LNCAP (cell line): ENCODE data around the gene STK4.

Experiments
- TF ChIP-seq, protein P1 (sequence below): fragments of 450-650 bp; IDR thresholded peaks from 2 replicates; pipeline ENCODE4 v1.5.1; 2017; ENCODE audit warnings: mild to moderate bottlenecking

Gene STK4

DNA sequence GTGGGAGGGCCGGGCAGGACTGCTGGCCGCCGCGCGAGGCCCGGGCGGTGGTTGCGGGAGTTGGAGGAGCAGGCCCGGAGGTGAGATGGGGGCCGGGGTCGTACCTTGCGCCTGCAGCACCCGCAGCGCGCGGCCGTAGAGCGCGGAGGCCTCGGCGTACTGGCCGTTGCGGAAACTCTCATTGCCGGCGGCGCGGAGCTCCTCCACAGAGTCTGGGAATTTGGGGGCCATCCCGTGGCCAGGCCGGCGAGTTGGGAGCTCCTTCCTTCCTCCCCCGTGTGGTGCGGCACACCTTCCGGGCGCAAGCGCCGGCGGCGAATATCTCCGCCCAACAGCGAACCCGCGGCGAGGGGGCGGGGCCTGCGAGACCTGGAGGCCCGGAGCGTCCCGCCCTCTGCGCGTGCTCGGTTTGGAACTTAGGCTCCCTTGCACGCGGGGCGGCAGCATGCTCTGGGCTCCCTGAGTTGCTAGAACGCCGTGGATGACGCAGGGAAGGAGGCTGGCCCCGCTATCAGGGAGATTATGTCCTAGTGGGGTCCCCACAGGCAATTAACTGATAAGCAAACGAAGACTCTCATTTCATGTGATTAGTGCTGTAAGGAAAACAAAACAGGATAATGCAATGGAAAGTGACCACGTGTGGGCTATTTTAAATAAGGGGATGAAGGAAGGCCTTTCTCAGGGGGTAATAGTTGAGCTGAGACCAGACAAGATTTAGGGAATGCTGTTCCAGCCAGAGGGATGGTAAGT, 6.0 kb upstream of the STK4 start, which contains the start of gene TOMM34:
TSS of gene TOMM34 (minus strand) at position 295 of the 750 bp plus-strand sequence. CDS start at position 231, 64 bp downstream.
- TF ChIP-seq, protein P1, sequence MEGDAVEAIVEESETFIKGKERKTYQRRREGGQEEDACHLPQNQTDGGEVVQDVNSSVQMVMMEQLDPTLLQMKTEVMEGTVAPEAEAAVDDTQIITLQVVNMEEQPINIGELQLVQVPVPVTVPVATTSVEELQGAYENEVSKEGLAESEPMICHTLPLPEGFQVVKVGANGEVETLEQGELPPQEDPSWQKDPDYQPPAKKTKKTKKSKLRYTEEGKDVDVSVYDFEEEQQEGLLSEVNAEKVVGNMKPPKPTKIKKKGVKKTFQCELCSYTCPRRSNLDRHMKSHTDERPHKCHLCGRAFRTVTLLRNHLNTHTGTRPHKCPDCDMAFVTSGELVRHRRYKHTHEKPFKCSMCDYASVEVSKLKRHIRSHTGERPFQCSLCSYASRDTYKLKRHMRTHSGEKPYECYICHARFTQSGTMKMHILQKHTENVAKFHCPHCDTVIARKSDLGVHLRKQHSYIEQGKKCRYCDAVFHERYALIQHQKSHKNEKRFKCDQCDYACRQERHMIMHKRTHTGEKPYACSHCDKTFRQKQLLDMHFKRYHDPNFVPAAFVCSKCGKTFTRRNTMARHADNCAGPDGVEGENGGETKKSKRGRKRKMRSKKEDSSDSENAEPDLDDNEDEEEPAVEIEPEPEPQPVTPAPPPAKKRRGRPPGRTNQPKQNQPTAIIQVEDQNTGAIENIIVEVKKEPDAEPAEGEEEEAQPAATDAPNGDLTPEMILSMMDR: no peak

DNA sequence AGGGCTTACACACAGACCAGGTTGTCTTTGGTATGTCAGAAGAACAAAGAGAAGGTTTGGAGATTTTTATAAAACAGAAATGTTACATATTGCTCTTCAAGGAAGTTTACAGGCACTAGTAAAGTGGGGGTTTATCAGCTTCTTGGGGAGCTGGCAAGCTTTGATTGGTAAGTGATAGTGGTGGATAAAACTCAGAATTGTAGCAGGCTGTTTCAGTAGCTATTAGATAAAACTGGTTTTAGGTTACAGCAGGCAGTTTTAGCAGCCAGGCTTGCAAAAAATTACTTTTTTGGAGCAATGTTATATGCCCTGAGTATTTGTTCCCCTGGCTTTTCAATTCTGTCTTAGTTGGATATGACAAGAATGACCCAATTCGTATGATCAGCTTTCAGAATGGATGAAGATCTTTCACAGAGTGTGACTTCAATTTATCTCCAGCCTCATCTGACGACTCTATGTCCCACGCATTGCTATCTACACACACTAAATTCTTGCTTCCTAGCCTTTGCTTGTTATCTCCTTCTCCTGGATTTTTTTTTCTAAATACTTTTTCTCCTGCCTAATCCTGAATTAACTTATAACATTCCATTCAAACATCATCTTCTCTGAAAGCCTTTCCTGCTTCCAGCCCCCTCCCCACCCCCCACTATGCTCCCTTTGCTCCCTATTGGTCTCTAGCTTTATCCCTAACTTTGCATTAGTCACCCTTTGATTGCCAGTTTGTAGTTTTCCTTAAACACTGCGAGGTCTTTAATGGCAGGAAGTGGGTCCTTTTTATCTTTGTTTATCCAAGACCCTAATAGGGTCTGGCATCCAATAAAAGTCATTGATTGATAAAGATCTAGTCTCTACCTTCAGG, 5.1 kb upstream of the STK4 start:
- TF ChIP-seq, protein P1: no peak

DNA sequence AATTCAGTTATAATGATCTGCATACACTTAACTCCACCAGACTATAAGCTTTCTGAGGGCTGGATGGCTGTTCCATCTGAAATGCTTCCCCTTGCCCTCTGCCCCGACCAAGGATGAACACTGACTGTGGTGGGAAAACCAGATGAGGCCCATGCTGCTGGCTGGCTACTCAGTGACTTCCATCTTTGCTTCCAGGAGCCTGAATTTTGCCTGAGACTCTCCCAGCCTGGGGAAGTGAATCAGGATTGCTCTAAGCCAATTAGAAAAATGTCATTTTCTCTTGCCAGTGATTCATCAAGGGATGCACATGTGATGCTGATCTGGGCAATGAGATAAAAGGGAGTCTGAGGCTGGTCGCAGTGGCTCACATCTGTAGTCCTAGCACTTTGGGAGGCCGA, 4.4 kb upstream of the STK4 start:
- TF ChIP-seq, protein P1: no peak

DNA sequence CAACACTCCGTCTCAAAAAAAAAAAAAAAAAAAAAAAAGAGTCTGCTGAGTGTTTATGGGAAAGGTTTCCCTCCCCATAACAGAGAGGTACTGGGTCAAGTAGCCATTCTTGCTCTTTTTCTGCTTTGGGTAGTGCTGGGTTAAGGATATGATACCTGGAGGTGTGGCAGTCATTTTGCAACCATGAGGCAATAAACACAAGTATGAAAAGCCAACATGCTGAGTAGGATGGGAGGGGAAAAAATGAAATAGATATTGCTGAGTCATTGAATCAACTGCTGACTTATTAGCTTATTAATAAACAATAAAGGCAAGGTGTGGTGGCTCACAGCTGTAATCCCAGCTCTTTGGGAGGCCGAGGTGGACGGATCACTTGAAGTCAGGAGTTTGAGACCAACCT, 3.8 kb upstream of the STK4 start:
- TF ChIP-seq, protein P1: no peak

DNA sequence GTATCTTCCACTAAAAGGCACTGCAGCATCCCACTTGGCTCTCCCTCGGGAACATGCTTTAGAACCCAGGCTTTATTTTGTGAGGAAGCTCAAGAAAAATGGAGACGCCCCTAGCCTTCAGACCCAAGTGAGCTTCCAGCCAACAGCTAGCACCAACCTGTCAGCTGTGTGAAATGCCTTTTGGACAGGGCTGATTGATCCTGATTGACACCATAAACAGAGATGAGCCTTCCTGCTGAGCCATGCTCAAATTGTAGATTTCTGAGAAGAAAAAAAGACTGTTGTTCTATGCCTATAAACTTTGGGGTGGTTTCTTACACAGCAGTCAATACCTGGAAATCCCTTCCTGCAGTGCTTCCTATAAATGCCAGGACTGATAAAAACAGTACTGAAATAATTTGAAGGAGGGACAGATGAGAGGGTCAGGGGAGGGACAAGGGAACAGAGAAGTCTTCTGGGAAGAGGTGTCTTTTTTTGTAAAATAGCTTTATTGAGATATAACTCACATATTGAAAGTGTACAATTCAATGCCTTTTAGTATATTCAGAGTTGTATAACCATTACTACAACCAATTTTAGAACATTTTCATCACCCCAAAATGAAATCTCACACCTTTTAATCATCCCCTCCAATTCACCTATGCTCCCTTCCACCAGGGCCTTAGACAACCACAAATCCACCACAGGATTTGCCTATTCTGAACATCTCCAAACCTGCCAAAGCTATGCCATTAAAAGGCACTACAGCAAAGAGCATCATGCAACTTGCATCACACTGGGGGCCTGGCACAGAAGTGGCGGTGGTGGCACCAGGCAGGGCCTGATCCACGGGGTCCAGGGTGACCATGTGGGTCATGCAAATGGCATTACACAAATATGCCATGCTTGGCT, 2.7 kb upstream of the STK4 start:
- TF ChIP-seq, protein P1: no peak

DNA sequence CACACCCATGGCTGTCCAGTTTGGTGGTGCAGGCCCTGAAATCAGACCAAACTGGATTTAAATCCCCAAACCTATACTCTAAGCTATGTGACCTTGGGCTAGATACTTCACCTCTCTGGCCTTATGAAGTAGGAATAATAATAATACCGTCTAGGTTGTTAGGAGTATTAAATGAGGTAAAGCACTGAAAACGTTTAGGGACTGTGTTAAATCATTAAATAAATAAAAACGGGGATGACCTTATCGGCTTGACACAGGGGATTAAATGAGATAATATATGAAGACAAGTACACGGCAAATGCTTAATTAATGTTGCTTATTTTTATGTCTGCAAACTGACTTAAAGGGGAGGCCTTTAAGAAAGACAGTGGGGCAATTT, 672 bp upstream of the STK4 start:
- TF ChIP-seq, protein P1: no peak

DNA sequence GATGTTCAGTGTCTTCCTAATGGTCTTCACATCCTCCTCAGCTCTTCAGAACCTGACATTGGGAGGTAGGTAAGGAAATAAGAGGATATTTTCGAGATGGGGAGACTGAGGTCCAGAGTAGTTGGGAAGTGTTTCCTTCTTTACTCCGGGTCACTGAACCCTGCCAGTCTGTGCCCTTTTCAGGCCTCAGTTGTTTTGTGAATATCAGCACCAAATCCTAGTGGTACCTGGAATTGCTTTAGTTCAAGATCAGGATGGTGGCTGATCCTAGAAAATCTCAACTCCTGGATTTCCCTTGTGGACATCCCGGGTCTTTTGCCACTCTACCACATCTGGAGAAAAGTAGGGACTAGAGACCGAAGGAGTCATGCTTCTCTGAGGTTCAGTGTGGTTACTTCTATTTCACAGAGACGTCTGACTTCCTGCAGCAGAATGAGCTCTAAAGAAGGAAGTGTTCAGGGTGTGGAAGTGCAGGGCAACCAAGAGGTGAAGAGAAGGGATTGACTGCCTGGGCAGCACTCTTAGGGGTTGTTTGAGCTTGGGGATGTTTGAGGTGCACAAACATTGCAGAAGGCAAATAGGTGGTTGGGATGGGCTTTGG, 995 bp downstream of the STK4 start:
- TF ChIP-seq, protein P1: no peak
